Spleen (tissue), 11 donors: Measurements from ENCODE around the gene CFAP251. TPM values are rescaled to one million over a fixed set of nuclear protein-coding genes. Genes with fewer than 3 reads are reported as not detected.
A peak's percentile ranks its signal among the peaks of the same experiment; 100 is the strongest.

Experiments used
- DNase-seq: peaks from one replicate; pipeline ENCODE4 v3.0.0-alpha.2; 2020
- H3K27ac ChIP-seq, 8 donors: fragments of 200-600 bp; sonication (generic) in 7 of 8; 1 replicate in 4 of 8; 2 replicates in 4 of 8; pipeline versions ENCODE4 v1.5.0 to v1.8.0; 2016 to 2021; ENCODE audit warnings: inconsistent platforms in 4 of 8, mild to moderate bottlenecking in 4 of 8, moderate library complexity in 1 of 8
- H3K27me3 ChIP-seq, 7 donors: fragments of 200-600 bp; sonication (generic) in 6 of 7; replicated peaks in 1 of 7; 1 replicate in 4 of 7; 2 replicates in 3 of 7; pipeline versions ENCODE4 v1.5.0 to v1.8.0; 2016 to 2021; ENCODE audit warnings: inconsistent platforms in 3 of 7, mild to moderate bottlenecking in 1 of 7
- H3K36me3 ChIP-seq, 6 donors: fragments of 200-600 bp; sonication (generic) in 5 of 6; 1 replicate in 4 of 6; 2 replicates in 2 of 6; pipeline versions ENCODE4 v1.5.0 to v1.8.0; 2016 to 2021; ENCODE audit warnings: inconsistent platforms in 2 of 6
- H3K4me1 ChIP-seq, 6 donors: fragments of 200-600 bp; sonication (generic) in 5 of 6; 1 replicate in 3 of 6; 2 replicates in 3 of 6; pipeline versions ENCODE4 v1.5.0 to v1.8.0; 2016 to 2021; ENCODE audit warnings: inconsistent platforms in 3 of 6
- H3K4me3 ChIP-seq, 8 donors: fragments of 200-600 bp; sonication (generic) in 7 of 8; 1 replicate in 4 of 8; 2 replicates in 4 of 8; pipeline versions ENCODE4 v1.5.0 to v1.8.0; 2016 to 2021; ENCODE audit warnings: inconsistent platforms in 4 of 8, mild to moderate bottlenecking in 4 of 8, moderate library complexity in 2 of 8
- H3K9me3 ChIP-seq, 8 donors: fragments of 200-600 bp; sonication (generic) in 7 of 8; 1 replicate in 4 of 8; 2 replicates in 4 of 8; pipeline versions ENCODE4 v1.5.0 to v1.8.0; 2016 to 2021; ENCODE audit warnings: inconsistent platforms in 4 of 8
- POLR2A ChIP-seq, 3 donors: fragments of 450-650 bp; IDR thresholded peaks; one replicate each; pipeline ENCODE4 v1.5.1; 2017; ENCODE audit warnings: antibody characterized with exemption in 3 of 3, mild to moderate bottlenecking in 1 of 3
- POLR2AphosphoS5 ChIP-seq, 3 donors: sonication (generic); formaldehyde crosslinking; IDR thresholded peaks; one replicate each; pipeline ENCODE4 v1.5.1; 2017; ENCODE audit warnings: antibody characterized with exemption in 3 of 3
- WGBS, 5 donors: extraction: QIAGEN DNeasy Blood & Tissue Kit in 3 of 5; methylation state at CpG; one replicate each; pipeline versions ENCODE4 v1.1.5 to v1.1.7; 2013 to 2018; 5-methylcytosine and 5-hydroxymethylcytosine counted together
- intact Hi-C: fragments of 100-400 bp; cut with DNase I; formaldehyde crosslinking; loops from one replicate; pipeline ENCODE4 v1.15.0; 2023; ENCODE audit warnings: low total_unique reads
- polyA plus RNA-seq, 3 donors: library from polyadenylated mRNA; stranded (reverse); fragments of 200-250 nt; gene quantifications; one replicate each; pipeline ENCODE4 v1.2.1, GENCODE V29; 2013
- total RNA-seq, 7 donors: library from RNA; depleted of rRNA in 3 of 7; stranded (reverse); fragments of >200 nt in 3 of 7; fragmentation: NEBNext Ultra II Directional in 4 of 7; extraction: Animal tissue kit (Norgen Biotek cat#: 25700) in 4 of 7; gene quantifications; one replicate each; pipeline versions ENCODE4 v1.1.0 to v1.2.1, GENCODE V29; 2016 to 2021
- TF ChIP-seq, protein P1 (sequence below), 11 experiments: fragments of 200-600 bp in 7 of 11; fragments of 450-650 bp in 4 of 11; sonication (generic) in 4 of 11; IDR thresholded peaks in 8 of 11; conservative IDR thresholded peaks in 3 of 11; 1 replicate in 7 of 11; 2 replicates in 4 of 11; pipeline versions ENCODE4 v1.4.0 to v1.8.0; 2016 to 2021; ENCODE audit warnings: antibody characterized with exemption in 11 of 11, inconsistent platforms in 4 of 11, mild to moderate bottlenecking in 1 of 11
- donor health status: healthy with polysubstance abuse.
- donor health status: DM: no; HTN: no; CAD: no; lungs with moderate emphysema.
- donor health status: DM: no; HTN: no; CAD: no.
- donor health status: Bipolar disorder and iron deficiency.
- donor health status: healthy.
- donor health status: DM: no; HTN: no; CAD: no.
- donor health status: DM: yes; HTN: yes; CAD: no.

CFAP251 gene
- total and polyA plus RNA-seq, 10 donors: 1.3 to 10.5 (median 3.6) TPM

DNA sequence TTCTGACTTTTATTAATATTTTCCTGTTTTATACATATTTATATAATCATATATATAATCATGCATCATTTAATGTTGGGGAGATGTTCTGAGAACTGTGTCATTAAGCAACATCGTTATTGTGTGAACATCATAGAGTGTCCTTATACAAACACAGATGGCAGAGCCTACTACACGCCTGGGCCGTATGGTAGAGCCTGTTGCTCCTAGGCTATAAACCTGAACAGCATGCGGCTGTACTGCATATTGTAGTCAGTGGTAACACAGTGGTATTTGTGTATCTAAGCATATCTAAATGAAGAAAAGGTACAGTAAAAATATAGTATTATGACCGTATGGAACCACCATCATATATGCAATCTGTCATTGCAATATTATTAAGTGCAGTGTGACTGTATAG lies 58.6 kb downstream of the CFAP251 start:
- no peaks in the 10 kb centered on the region for H3K36me3 ChIP-seq
- TF ChIP-seq, protein P1, sequence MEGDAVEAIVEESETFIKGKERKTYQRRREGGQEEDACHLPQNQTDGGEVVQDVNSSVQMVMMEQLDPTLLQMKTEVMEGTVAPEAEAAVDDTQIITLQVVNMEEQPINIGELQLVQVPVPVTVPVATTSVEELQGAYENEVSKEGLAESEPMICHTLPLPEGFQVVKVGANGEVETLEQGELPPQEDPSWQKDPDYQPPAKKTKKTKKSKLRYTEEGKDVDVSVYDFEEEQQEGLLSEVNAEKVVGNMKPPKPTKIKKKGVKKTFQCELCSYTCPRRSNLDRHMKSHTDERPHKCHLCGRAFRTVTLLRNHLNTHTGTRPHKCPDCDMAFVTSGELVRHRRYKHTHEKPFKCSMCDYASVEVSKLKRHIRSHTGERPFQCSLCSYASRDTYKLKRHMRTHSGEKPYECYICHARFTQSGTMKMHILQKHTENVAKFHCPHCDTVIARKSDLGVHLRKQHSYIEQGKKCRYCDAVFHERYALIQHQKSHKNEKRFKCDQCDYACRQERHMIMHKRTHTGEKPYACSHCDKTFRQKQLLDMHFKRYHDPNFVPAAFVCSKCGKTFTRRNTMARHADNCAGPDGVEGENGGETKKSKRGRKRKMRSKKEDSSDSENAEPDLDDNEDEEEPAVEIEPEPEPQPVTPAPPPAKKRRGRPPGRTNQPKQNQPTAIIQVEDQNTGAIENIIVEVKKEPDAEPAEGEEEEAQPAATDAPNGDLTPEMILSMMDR (IDR thresholded peaks at IDR 0.05 in 8 of 11, conservative IDR thresholded peaks at IDR 0.05 in 3 of 11): no peak
- TF ChIP-seq POLR2A (IDR thresholded peaks at IDR 0.05) (no peak), POLR2AphosphoS5 (IDR thresholded peaks at IDR 0.05) (no peak)
- H3K4me1 ChIP-seq: peaks cover 0 to 33% (median 14%) of the 10 kb centered on the region in 6 donors
- H3K27ac ChIP-seq: no peak overlapping the region
- intact Hi-C loops: no loop called here
- WGBS, 5 donors: 95 to 98% (median 96%) methylated on average over 5 of the region's 5 CpGs
- H3K4me3 ChIP-seq: no peak overlapping the region
- peaks cover 0 to 16% (median 12%) of the 10 kb centered on the region in 8 donors for H3K9me3 ChIP-seq
- H3K27me3 ChIP-seq: no peaks in the 10 kb centered on the region
- DNase-seq: no peak

DNA sequence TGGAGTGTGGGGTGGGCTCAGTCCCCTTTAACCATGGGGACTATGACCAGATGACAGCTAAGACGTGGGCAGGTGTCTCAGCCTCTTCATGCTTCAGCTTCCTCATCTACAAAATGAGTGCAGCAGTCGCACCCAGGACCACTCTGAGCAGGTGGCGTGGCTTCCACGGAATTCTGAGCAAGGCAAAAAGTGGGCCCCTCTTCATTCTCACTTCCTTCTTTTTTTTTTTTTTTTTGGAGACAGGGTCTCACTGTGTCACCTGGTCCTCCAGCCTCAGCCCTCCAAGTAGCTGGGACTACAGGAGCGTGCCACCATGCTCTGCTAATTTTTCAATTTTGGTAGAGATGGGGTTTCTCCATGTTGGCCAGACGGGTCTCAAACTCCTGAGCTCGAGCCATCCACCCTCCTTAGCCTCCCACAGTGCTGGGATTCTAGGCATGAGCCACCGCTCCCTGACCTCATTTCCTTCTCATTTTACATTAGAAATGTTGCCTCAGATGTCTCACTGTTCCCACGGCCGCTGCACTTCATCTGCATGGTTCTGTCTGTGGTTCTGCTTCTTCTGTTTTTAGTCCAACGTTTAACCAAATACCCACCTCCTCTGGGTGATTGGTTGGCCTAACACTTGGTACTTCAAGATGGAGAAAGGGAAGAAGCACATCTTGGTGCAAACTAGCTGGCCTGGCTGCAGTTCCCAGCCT lies 61.9 kb downstream of the CFAP251 start:
- Histone ChIP-seq H3K4me1 (peaks cover 5 to 58% (median 26%) of the 10 kb centered on the region in 6 donors), H3K27me3 (no peaks in the 10 kb centered on the region), H3K36me3 (no peaks in the 10 kb centered on the region), H3K4me3 (peak overlapping the region in 1 of 8 donors; percentile 18), H3K9me3 (no peaks in the 10 kb centered on the region), H3K27ac (peak overlapping the region in 6 of 8 donors; percentile 9 to 66 (median 58))
- intact Hi-C loops: no loop called here
- WGBS, 5 donors: 29 to 34% (median 32%) methylated on average over 11 of the region's 11 CpGs
- peak; percentile 82 for DNase-seq
- TF ChIP-seq POLR2AphosphoS5 (IDR thresholded peaks at IDR 0.05) (peak in 1 of 3 donors; percentile 14), POLR2A (IDR thresholded peaks at IDR 0.05) (no peak)

DNA sequence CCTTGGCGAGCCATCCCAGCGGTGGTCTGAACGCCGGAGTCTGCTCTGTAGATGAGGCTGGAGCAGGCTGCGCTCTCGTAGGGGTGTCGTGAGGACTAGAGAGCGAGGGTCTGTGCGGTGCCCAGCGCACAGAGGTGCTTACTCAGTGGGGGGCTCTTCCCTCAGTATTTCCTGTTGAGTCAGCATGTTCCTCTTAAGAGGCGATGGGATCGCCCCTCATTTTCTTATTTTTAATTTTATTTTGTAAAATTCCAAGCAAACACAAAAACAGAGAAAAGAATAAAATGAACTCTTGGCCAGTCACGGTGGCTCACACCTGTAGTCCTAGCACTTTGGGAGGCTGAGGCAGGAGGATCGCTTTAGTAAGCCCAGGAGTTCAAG lies 62.5 kb downstream of the CFAP251 start:
- 61 to 73% (median 66%) methylated on average over 14 of the region's 14 CpGs for WGBS, 5 donors

DNA sequence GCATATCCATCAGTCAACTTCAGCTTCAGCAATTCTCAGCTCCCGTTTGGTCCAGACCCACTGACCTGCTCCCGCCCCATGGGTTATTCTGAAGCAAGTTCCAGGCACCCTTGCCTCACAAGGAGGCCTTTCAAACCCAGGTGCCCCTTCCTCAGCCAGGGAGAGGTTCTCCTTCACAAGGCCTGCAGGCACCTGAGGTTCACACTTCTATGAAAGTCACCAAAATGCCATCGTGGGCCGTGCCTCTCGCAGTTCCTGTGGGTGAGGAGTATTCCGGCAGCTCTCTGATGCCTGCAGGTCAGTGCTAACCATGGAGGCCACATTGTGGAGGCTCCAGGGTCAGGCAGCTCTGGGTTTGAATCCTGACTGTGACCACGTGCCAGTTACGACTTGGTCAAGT lies 63.1 kb downstream of the CFAP251 start:
- no peak for DNase-seq
- 78 to 82% (median 78%) methylated on average over 8 of the region's 8 CpGs for WGBS, 5 donors
- Histone ChIP-seq H3K9me3 (no peaks in the 10 kb centered on the region), H3K36me3 (no peaks in the 10 kb centered on the region), H3K27ac (peak overlapping the region in 1 of 8 donors; percentile 61), H3K4me1 (peaks cover 5 to 58% (median 26%) of the 10 kb centered on the region in 6 donors), H3K27me3 (no peaks in the 10 kb centered on the region), H3K4me3 (no peak overlapping the region)
- TF ChIP-seq POLR2A (IDR thresholded peaks at IDR 0.05) (no peak), POLR2AphosphoS5 (IDR thresholded peaks at IDR 0.05) (no peak)
- TF ChIP-seq, protein P1 (IDR thresholded peaks at IDR 0.05 in 8 of 11, conservative IDR thresholded peaks at IDR 0.05 in 3 of 11): no peak
- intact Hi-C loops: no loop called here

More for the DNA sequence above, 62.5 kb downstream of the CFAP251 start:
- no peaks in the 10 kb centered on the region for H3K27me3 ChIP-seq
- H3K9me3 ChIP-seq: no peaks in the 10 kb centered on the region
- H3K4me1 ChIP-seq: peaks cover 5 to 58% (median 26%) of the 10 kb centered on the region in 6 donors
- TF ChIP-seq POLR2A (IDR thresholded peaks at IDR 0.05) (no peak), POLR2AphosphoS5 (IDR thresholded peaks at IDR 0.05) (peak in 1 of 3 donors; percentile 16)
- TF ChIP-seq, protein P1 (IDR thresholded peaks at IDR 0.05 in 8 of 11, conservative IDR thresholded peaks at IDR 0.05 in 3 of 11): no peak
- peak overlapping the region in 1 of 8 donors; percentile 18 for H3K4me3 ChIP-seq
- intact Hi-C loops: no loop called here
- H3K36me3 ChIP-seq: no peaks in the 10 kb centered on the region
- peak overlapping the region in 6 of 8 donors; percentile 9 to 66 (median 58) for H3K27ac ChIP-seq
- DNase-seq: no peak
